Natural killer cell (primary cell): Measurements from ENCODE around the gene TMEM132D. TPM values are rescaled to one million over a fixed set of nuclear protein-coding genes. Genes with fewer than 3 reads are reported as not detected.

Source experiments
- ATAC-seq, 3 donors: fragments of 150-1000 bp in 2 of 3; fragments of 200-7000 bp in 1 of 3; cut with Tn5 transposase; 1 replicate in 1 of 3; 2 replicates in 2 of 3; pipeline ENCODE4 v1.10.0; 2021; ENCODE audit warnings: mild to moderate bottlenecking in 2 of 3, moderate library complexity in 2 of 3
- DNase-seq, 2 donors: peaks; one replicate each; pipeline versions ENCODE4 v3.0.0 to v3.0.0-alpha.2; 2013 to 2021; ENCODE audit warnings: mixed read lengths in 1 of 2
- H3K27ac ChIP-seq: one replicate; pipeline ENCODE4 v1.5.1; 2013; ENCODE audit warnings: mild to moderate bottlenecking, low read length
- H3K27me3 ChIP-seq: one replicate; pipeline ENCODE4 v1.6.1; 2013; ENCODE audit warnings: low read length; ENCODE audit not compliant: control insufficient read depth, insufficient read depth
- H3K36me3 ChIP-seq: one replicate; pipeline ENCODE4 v1.6.1; 2013; ENCODE audit warnings: low read length; ENCODE audit not compliant: control insufficient read depth, insufficient read depth
- H3K4me1 ChIP-seq: one replicate; pipeline ENCODE4 v1.6.1; 2013; ENCODE audit warnings: low read length; ENCODE audit not compliant: control insufficient read depth, insufficient read depth
- H3K4me3 ChIP-seq: one replicate; pipeline ENCODE4 v1.5.1; 2013; ENCODE audit warnings: low read length
- H3K9me3 ChIP-seq: one replicate; pipeline ENCODE4 v1.6.1; 2013; ENCODE audit warnings: low read length; ENCODE audit not compliant: control insufficient read depth, insufficient read depth
- H3K27ac Mint-ChIP-seq, 2 donors: one replicate each; pipeline ENCODE4 v1.8.0; 2022; ENCODE audit warnings: mild to moderate bottlenecking in 2 of 2, mixed read lengths in 2 of 2, moderate library complexity in 1 of 2
- H3K27me3 Mint-ChIP-seq, 2 donors: one replicate each; pipeline ENCODE4 v1.8.0; 2022; ENCODE audit warnings: low read depth in 2 of 2, mixed read lengths in 2 of 2
- H3K36me3 Mint-ChIP-seq: one replicate; pipeline ENCODE4 v1.8.0; 2022; ENCODE audit warnings: mixed read lengths
- H3K4me1 Mint-ChIP-seq, 2 donors: one replicate each; pipeline ENCODE4 v1.8.0; 2022; ENCODE audit warnings: mixed read lengths in 2 of 2
- H3K4me3 Mint-ChIP-seq: one replicate; pipeline ENCODE4 v1.8.0; 2022; ENCODE audit warnings: mild to moderate bottlenecking, moderate library complexity, mixed read lengths
- H3K9me3 Mint-ChIP-seq, 2 donors: one replicate each; pipeline ENCODE4 v1.8.0; 2022; ENCODE audit warnings: mixed read lengths in 2 of 2
- WGBS: methylation state at CpG from one replicate; pipeline ENCODE4 v1.1.7; 2013; ENCODE audit warnings: missing lambda C conversion rate; ENCODE audit not compliant: insufficient coverage; 5-methylcytosine and 5-hydroxymethylcytosine counted together
- intact Hi-C: fragments of 100-400 bp; cut with micrococcal nuclease; formaldehyde crosslinking; loops from one replicate; pipeline ENCODE4 v1.14.2; 2022
- total RNA-seq, 4 donors: library from RNA; stranded (reverse); fragments of 120-200 nt in 1 of 4; gene quantifications; one replicate each; pipeline versions ENCODE4 v1.2.3 to v1.2.4, GENCODE V29; 2013 to 2022
- TF ChIP-seq, protein P1 (sequence below): fragments of 200-600 bp; IDR thresholded peaks from one replicate; pipeline ENCODE4 v1.8.0; 2022; ENCODE audit warnings: antibody characterized with exemption

Gene TMEM132D
- total RNA-seq, 3 donors from 2014 or later (not counting 1 experiment from before 2014, with no cell fraction given) = not detected

DNA sequence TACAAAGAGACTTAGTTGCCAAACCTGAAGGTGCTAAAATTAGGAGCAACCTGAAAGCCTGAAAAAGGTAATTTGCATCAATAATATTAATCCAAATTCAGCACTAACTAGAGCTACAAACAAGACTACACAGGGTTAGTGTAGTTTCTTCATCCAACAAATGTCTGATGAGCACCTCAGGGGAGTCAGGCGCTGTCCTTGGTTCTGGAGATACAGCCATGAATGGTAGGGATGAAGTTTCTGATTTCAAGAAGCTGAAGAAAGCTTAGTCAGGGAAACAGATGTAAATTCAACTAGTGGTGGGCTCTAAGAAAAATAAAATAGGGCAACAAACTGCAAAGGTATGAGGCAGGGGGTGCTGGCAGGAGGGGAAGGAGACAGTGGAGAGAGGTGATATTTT, 784.3 kb downstream of the TMEM132D start:
- no peak for DNase-seq
- H3K9me3 ChIP-seq = no peaks in the 10 kb centered on the region

DNA sequence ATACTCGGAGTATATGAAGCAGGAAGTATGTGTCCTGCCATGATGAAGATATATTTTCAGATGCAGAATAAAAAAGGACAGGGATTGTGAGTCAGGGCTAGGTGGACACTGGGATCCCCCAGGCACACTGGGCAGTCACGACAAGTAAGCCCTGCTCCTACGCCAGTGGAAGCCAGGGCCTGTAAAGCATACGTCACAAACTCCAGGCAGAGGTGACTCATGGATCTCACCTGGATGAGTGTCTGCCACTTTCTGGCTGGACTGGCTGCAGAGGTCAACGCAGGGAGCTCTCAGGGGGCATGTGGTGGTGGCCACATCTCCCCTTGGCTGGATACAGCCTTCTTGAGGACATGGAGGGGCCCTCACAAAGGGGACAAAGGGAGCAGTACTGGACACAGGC, 788.3 kb downstream of the TMEM132D start:
- H3K4me3 ChIP-seq = no peak overlapping the region
- WGBS = 81% methylated on average over 5 of the region's 5 CpGs
- intact Hi-C loops = no loop called here
- no peak overlapping the region for H3K4me3 Mint-ChIP-seq
- no peak overlapping the region for H3K27ac ChIP-seq
- H3K9me3 ChIP-seq = no peaks in the 10 kb centered on the region
- no peaks in the 10 kb centered on the region for H3K36me3 Mint-ChIP-seq
- no peaks in the 10 kb centered on the region for H3K9me3 Mint-ChIP-seq
- no peaks in the 10 kb centered on the region for H3K4me1 ChIP-seq
- peaks cover 13 to 43% of the 10 kb centered on the region in 2 donors for H3K27me3 Mint-ChIP-seq
- no peaks in the 10 kb centered on the region for H3K36me3 ChIP-seq
- no peak for DNase-seq
- H3K4me1 Mint-ChIP-seq = no peaks in the 10 kb centered on the region
- H3K27me3 ChIP-seq = no peaks in the 10 kb centered on the region
- H3K27ac Mint-ChIP-seq = no peak overlapping the region
- ATAC-seq = no peak
- TF ChIP-seq, protein P1, sequence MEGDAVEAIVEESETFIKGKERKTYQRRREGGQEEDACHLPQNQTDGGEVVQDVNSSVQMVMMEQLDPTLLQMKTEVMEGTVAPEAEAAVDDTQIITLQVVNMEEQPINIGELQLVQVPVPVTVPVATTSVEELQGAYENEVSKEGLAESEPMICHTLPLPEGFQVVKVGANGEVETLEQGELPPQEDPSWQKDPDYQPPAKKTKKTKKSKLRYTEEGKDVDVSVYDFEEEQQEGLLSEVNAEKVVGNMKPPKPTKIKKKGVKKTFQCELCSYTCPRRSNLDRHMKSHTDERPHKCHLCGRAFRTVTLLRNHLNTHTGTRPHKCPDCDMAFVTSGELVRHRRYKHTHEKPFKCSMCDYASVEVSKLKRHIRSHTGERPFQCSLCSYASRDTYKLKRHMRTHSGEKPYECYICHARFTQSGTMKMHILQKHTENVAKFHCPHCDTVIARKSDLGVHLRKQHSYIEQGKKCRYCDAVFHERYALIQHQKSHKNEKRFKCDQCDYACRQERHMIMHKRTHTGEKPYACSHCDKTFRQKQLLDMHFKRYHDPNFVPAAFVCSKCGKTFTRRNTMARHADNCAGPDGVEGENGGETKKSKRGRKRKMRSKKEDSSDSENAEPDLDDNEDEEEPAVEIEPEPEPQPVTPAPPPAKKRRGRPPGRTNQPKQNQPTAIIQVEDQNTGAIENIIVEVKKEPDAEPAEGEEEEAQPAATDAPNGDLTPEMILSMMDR = no peak

More for the DNA sequence above, 784.3 kb downstream of the TMEM132D start:
- H3K4me1 Mint-ChIP-seq = no peaks in the 10 kb centered on the region
- ATAC-seq = no peak
- H3K36me3 Mint-ChIP-seq = no peaks in the 10 kb centered on the region
- Histone ChIP-seq H3K4me1 (no peaks in the 10 kb centered on the region), H3K27ac (no peak overlapping the region), H3K4me3 (no peak overlapping the region), H3K27me3 (no peaks in the 10 kb centered on the region), H3K36me3 (no peaks in the 10 kb centered on the region)
- H3K4me3 Mint-ChIP-seq = no peak overlapping the region
- TF ChIP-seq, protein P1 = no peak
- intact Hi-C loops = no loop called here
- H3K9me3 Mint-ChIP-seq = no peaks in the 10 kb centered on the region
- H3K27ac Mint-ChIP-seq = no peak overlapping the region
- peaks cover 11 to 41% of the 10 kb centered on the region in 2 donors for H3K27me3 Mint-ChIP-seq
- WGBS = 88% methylated on average over 1 of the region's 1 CpG

DNA sequence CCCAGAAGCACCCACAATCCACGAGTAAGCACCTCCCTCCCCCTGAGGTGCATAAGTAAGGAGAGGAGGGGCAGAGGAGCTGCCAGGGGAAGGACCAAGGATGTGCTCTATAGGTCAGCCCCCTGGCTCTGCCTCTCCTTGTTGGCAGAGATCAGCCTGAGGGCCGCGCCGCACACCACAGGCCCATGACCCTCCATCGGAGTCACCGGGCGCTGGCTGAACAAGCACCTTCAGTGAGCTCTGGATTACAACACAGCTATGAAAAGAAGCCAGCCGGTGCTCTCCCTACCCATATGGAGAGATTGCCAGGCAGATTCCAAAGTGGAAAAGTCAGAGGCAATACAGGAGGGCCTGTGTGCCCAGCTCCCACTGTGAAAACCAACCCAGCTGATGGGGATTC, 793.2 kb downstream of the TMEM132D start:
- intact Hi-C loops = no loop called here
- Histone ChIP-seq H3K4me3 (no peak overlapping the region), H3K27me3 (no peaks in the 10 kb centered on the region), H3K36me3 (no peaks in the 10 kb centered on the region), H3K27ac (no peak overlapping the region), H3K9me3 (no peaks in the 10 kb centered on the region), H3K4me1 (no peaks in the 10 kb centered on the region)
- ATAC-seq (peak in 1 of 3 donors; percentile 11), DNase-seq (no peak)
- H3K36me3 Mint-ChIP-seq = no peaks in the 10 kb centered on the region
- no peak overlapping the region for H3K27ac Mint-ChIP-seq
- no peaks in the 10 kb centered on the region for H3K4me1 Mint-ChIP-seq
- WGBS = 83% methylated on average over 7 of the region's 8 CpGs
- H3K9me3 Mint-ChIP-seq = no peaks in the 10 kb centered on the region
- peaks cover 7 to 23% of the 10 kb centered on the region in 2 donors for H3K27me3 Mint-ChIP-seq
- no peak overlapping the region for H3K4me3 Mint-ChIP-seq
- TF ChIP-seq, protein P1 = no peak
